ENCODE data around the gene ELF2. TPM values are rescaled to one million over a fixed set of nuclear protein-coding genes. Genes with fewer than 3 reads are reported as not detected.
A peak's percentile ranks its signal among the peaks of the same experiment; 100 is the strongest.

Gene ELF2
- total and polyA plus RNA-seq, 2 donors (not counting 1 experiment from before 2014, with no cell fraction given), result 25.1 to 97.5 TPM

DNA sequence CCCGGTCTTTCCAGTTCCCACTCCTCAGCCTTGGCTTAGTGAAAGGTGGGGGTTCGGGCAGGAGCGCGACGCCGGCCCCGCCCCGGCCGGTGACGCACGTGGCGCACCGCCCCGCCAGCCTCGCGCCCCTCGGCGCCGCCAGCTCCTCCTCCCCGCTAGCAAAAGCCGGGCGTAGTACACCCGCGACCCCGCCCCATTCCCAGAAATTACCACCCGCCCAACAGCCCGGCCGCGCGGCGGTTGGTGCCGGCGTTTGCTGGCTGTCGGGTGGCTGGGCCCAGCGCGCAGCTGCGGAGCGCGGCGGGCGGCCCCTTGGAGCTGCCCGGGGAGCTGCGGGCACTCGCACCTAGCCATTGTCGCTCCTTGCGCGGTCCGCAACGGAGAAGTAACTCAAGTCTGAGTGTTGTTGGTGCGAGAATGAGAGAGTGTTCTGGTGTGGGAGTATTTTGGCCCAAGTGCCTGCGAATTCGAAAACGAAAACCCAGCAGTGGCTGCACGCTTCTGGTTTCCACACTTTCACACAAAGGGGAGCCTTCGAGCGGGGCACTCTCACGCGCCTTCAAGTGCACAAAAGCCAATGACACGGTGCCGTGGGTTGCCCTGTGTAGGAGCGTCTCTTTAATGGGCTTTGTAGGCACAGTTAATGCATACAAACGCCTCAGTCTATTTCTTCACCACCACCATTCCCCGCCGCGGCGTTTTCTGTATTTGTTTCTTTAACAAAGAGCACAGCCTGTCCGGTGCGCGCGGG is 1.0 kb upstream of the ELF2 start:
- no peaks in the 10 kb centered on the region for H3K9me3 Mint-ChIP-seq (ENCODE audit: insufficient read depth)
- no peaks in the 10 kb centered on the region for H3K27me3 ChIP-seq (replicated peaks in 1 of 4; ENCODE audit: control extremely low read depth in 1 of 4, control insufficient read depth in 3 of 4, insufficient read depth in 4 of 4, low read length in 3 of 4)
- H3K4me2 ChIP-seq (replicated peaks; ENCODE audit: low read depth, low read length, poor library complexity, severe bottlenecking), result peak overlapping the region; percentile 99
- DNase-seq (peak; percentile 94), ATAC-seq (ENCODE audit: low read depth) (peak; percentile 75)
- H3K79me2 ChIP-seq (ENCODE audit: control insufficient read depth, insufficient read depth, low read length), result peaks cover 7% of the 10 kb centered on the region
- peak overlapping the region; percentile 94 for H3K27ac Mint-ChIP-seq
- intact Hi-C loops (cut with micrococcal nuclease), result loop anchor here (1.0 to 5.0 kb wide), 10 partner anchors 34 to 1629 kb away; partner anchors contain the start of genes NAA15, NOCT, SETD7 and TBC1D9
- WGBS (ENCODE audit: insufficient coverage), result under 1% methylated on average over 64 of the region's 70 CpGs
- ChIA-PET CTCF (interaction anchor here (0.6 to 2.6 kb wide), 14 partner anchors 10 to 327 kb away, joined by 3 to 20 read pairs (median 3); partner anchors contain the start of gene NAA15), POLR2A (interaction anchor here (0.5 to 3.0 kb wide), 4 partner anchors 94 to 123 kb away, joined by 4 to 31 read pairs (median 16); partner anchors contain the start of gene NAA15)
- H3K4me3 ChIP-seq (ENCODE audit: control extremely low read depth in 1 of 5, extremely low read depth in 1 of 5, insufficient read depth in 1 of 5, low read depth in 2 of 5, low read length in 4 of 5), result peak overlapping the region; percentile 47 to 89 (median 79)
- peak overlapping the region; percentile 95 for H3K4me3 Mint-ChIP-seq
- peaks cover 12 to 15% of the 10 kb centered on the region in 2 donors for H3K4me1 ChIP-seq (ENCODE audit: control insufficient read depth in 2 of 2, insufficient read depth in 2 of 2, low read length in 2 of 2)
- peak overlapping the region; percentile 94 for H2AFZ ChIP-seq (ENCODE audit: insufficient read depth, low read depth, low read length, poor library complexity, severe bottlenecking)
- H3K9ac ChIP-seq (ENCODE audit: low read length), result peak overlapping the region; percentile 94
- TF ChIP-seq EZH2 (IDR thresholded peaks at IDR 0.05; ENCODE audit: borderline replicate concordance, insufficient read depth, low read depth, low read length, poor library complexity, severe bottlenecking), result no peak
- TF ChIP-seq, protein P1, sequence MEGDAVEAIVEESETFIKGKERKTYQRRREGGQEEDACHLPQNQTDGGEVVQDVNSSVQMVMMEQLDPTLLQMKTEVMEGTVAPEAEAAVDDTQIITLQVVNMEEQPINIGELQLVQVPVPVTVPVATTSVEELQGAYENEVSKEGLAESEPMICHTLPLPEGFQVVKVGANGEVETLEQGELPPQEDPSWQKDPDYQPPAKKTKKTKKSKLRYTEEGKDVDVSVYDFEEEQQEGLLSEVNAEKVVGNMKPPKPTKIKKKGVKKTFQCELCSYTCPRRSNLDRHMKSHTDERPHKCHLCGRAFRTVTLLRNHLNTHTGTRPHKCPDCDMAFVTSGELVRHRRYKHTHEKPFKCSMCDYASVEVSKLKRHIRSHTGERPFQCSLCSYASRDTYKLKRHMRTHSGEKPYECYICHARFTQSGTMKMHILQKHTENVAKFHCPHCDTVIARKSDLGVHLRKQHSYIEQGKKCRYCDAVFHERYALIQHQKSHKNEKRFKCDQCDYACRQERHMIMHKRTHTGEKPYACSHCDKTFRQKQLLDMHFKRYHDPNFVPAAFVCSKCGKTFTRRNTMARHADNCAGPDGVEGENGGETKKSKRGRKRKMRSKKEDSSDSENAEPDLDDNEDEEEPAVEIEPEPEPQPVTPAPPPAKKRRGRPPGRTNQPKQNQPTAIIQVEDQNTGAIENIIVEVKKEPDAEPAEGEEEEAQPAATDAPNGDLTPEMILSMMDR (IDR thresholded peaks at IDR 0.05), result no peak
- peak overlapping the region; percentile 87 to 95 for H3K27ac ChIP-seq (ENCODE audit: low read length in 2 of 2)
- peaks cover 23% of the 10 kb centered on the region for H3K4me1 Mint-ChIP-seq
- H3K9me3 ChIP-seq (ENCODE audit: control extremely low read depth in 1 of 3, control insufficient read depth in 2 of 3, insufficient read depth in 1 of 3, low read length in 2 of 3), result no peaks in the 10 kb centered on the region
- H3K36me3 ChIP-seq (replicated peaks in 1 of 2; ENCODE audit: control extremely low read depth in 1 of 2, control insufficient read depth in 1 of 2, extremely low read depth in 1 of 2, insufficient read depth in 2 of 2, low read length in 1 of 2), result no peaks in the 10 kb centered on the region
- H4K20me1 ChIP-seq (ENCODE audit: control insufficient read depth, insufficient read depth, low read length, poor library complexity, severe bottlenecking), result no peaks in the 10 kb centered on the region
- H3K27me3 Mint-ChIP-seq, result no peaks in the 10 kb centered on the region
